Neuron (in vitro differentiated cells): Measurements from ENCODE around the gene CTTNBP2NL.

ENCODE experiments used
- H2AFZ ChIP-seq: one replicate; pipeline ENCODE4 v1.6.1; 2013; ENCODE audit warnings: low read depth, mild to moderate bottlenecking, inconsistent platforms, low read length, moderate library complexity
- H3K27me3 ChIP-seq: one replicate; pipeline ENCODE4 v1.6.1; 2013; ENCODE audit warnings: low read length; ENCODE audit not compliant: insufficient read depth
- H3K36me3 ChIP-seq: one replicate; pipeline ENCODE4 v1.6.1; 2013; ENCODE audit warnings: low read length; ENCODE audit not compliant: insufficient read depth
- H3K4me1 ChIP-seq: one replicate; pipeline ENCODE4 v1.6.1; 2013; ENCODE audit warnings: low read length; ENCODE audit not compliant: insufficient read depth
- H3K4me3 ChIP-seq: 2 replicates; pipeline ENCODE4 v1.5.1; 2013; ENCODE audit warnings: mild to moderate bottlenecking, low read length, moderate library complexity
- H3K9me3 ChIP-seq: one replicate; pipeline ENCODE4 v1.6.1; 2013; ENCODE audit warnings: low read length

Gene CTTNBP2NL

DNA sequence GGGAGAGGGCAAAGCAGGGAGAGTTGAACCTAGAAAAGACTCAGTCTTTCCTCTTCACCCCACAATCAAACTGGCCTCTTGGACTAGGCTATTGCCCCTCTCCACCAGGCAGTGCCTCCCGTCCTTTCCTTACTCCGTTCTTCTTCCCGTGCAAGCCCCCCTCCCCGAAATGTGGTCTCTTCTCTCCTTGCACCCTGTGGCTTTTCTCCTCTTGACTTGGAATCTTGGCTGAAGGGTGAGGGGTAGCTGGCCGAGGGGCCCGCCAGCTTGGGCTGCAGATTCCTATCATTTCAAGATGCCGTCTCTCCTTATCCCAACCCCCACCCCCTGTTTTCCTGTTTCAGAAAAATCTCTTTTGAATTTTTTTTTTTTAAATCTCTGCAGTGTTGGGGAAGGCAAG lies 114.3 kb downstream of the CTTNBP2NL start:
- Histone ChIP-seq H3K36me3 (no peaks in the 10 kb centered on the region), H3K27me3 (peaks cover 10% of the 10 kb centered on the region), H3K4me3 (no peak overlapping the region), H3K4me1 (peaks cover 17% of the 10 kb centered on the region), H2AFZ (no peak overlapping the region), H3K9me3 (no peaks in the 10 kb centered on the region)
